ENCODE data around the gene PDE3B. TPM values are rescaled to one million over a fixed set of nuclear protein-coding genes. Genes with fewer than 3 reads are reported as not detected.
A peak's percentile ranks its signal among the peaks of the same experiment; 100 is the strongest.

The PDE3B gene
- total and polyA plus RNA-seq, 9 of the 15 experiments (the other 6 are each of a cell fraction or from before 2014, with no cell fraction given), result 2.3 to 22.5 (median 12.2) TPM

- TF ChIP-seq JUN (IDR thresholded peaks at IDR 0.05; ENCODE audit: borderline replicate concordance, low read depth, low read length) (peak; percentile 72; the same call in 1 of the 2 replicates), JUN (CRISPR knock-in tag; IDR thresholded peaks at IDR 0.05; ENCODE audit: borderline replicate concordance) (no peak), NFXL1 (CRISPR knock-in tag; IDR thresholded peaks at IDR 0.05) (no peak), DACH1 (IDR thresholded peaks at IDR 0.05; ENCODE audit: partially characterized antibody) (no peak), ZNF24 (IDR thresholded peaks at IDR 0.05) (no peak), RNF2 (IDR thresholded peaks at IDR 0.05) (peak; percentile 42; the same call in 1 of the 2 replicates), NCOA1 (IDR thresholded peaks at IDR 0.05; ENCODE audit: low read depth) (no peak), MXI1 (IDR thresholded peaks at IDR 0.05; ENCODE audit: low read depth, low read length) (no peak), SMAD4 (CRISPR knock-in tag; conservative IDR thresholded peaks at IDR 0.05) (peak; percentile 93)
These were observed 209.1 kb downstream of the PDE3B start (continued) for GRCh38 chr11:14852571-14853177.

- FAIRE-seq, result no peak
- peaks cover 6% of the 10 kb centered on the region; the same call in 1 of the 3 replicates for H3K36me3 ChIP-seq (ENCODE audit: control insufficient read depth, insufficient read depth, low read length)
- CTCF ChIA-PET (ENCODE audit: low intra/inter-chr PET ratio), result no interaction called here
- no peak for TF ChIP-seq RFX7 (CRISPR knock-in tag; IDR thresholded peaks at IDR 0.05)
- TF ChIP-seq ZNF764 (CRISPR knock-in tag; IDR thresholded peaks at IDR 0.05; ENCODE audit: low read depth), result no peak
- no peak for TF ChIP-seq ZEB2 (IDR thresholded peaks at IDR 0.05)
- no peak for TF ChIP-seq PBX2 (CRISPR knock-in tag; IDR thresholded peaks at IDR 0.05; ENCODE audit: low read depth)
- no peak for TF ChIP-seq PBX2 (tag; conservative IDR thresholded peaks at IDR 0.05; ENCODE audit: low read depth)
- TF ChIP-seq RHOXF2B (CRISPR knock-in tag; conservative IDR thresholded peaks at IDR 0.05), result no peak
- TF ChIP-seq SREBF1 (IDR thresholded peaks at IDR 0.05; ENCODE audit: borderline replicate concordance, low read depth, low read length), result no peak
- TF ChIP-seq DACH1 (IDR thresholded peaks at IDR 0.05; ENCODE audit: partially characterized antibody), result no peak
- no peak for TF ChIP-seq CBX8 (IDR thresholded peaks at IDR 0.05; ENCODE audit: borderline replicate concordance, extremely low read depth, low read depth, low read length, poor library complexity, severe bottlenecking)
- TF ChIP-seq TAF15 (IDR thresholded peaks at IDR 0.05; ENCODE audit: low read depth, low read length), result no peak
- no peak for TF ChIP-seq GATA2 (CRISPR knock-in tag; IDR thresholded peaks at IDR 0.05)
These were observed 210.5 kb downstream of the PDE3B start for GRCh38 chr11:14854057-14854456.

More at GRCh38 chr11:14854057-14854456, 210.5 kb downstream of the PDE3B start:
- no peak overlapping the region for H3K4me3 ChIP-seq
- no peaks in the 10 kb centered on the region for H3K27me3 ChIP-seq (ENCODE audit: control insufficient read depth in 2 of 2, insufficient read depth in 2 of 2, low read length in 2 of 2)
- no peak overlapping the region for H3K27ac ChIP-seq (ENCODE audit: extremely low read depth, low read depth, low read length)
- no peaks in the 10 kb centered on the region; a peak in 1 of 5 replicates for H3K4me1 ChIP-seq (replicated peaks in 1 of 2; ENCODE audit: control insufficient read depth in 2 of 2, insufficient read depth in 2 of 2, low read length in 2 of 2)
- H3K4me2 ChIP-seq (ENCODE audit: insufficient read depth, low read length), result no peak overlapping the region
- BruUV-seq (replicated peaks), result no TSS peak
- no peaks in the 10 kb centered on the region for H3K79me2 ChIP-seq (ENCODE audit: control insufficient read depth, insufficient read depth, low read length)
- POLR2A ChIA-PET, result interaction anchor here (0.6 to 0.7 kb wide), 2 partner anchors 354 to 356 kb away, joined by 3 read pairs; no protein-coding TSS in a partner anchor
- H3K9ac ChIP-seq (ENCODE audit: insufficient read depth in 1 of 2, low read depth in 2 of 2, low read length in 2 of 2), result no peak overlapping the region
- no peaks in the 10 kb centered on the region for H3K9me1 ChIP-seq (ENCODE audit: control insufficient read depth, insufficient read depth, low read length)
- no peaks in the 10 kb centered on the region for H4K20me1 ChIP-seq (replicated peaks; ENCODE audit: control insufficient read depth, insufficient read depth, low read length)
- in situ Hi-C loops (cut with MboI) (no loop called here), intact Hi-C loops (cut with micrococcal nuclease) (loop anchor here (5.0 kb wide), 1 partner anchor 38 kb away; the partner anchor contains the start of gene CYP2R1)
- DNase-seq (ENCODE audit: extremely low read depth in 1 of 4, low spot score in 3 of 4) (no peak), ATAC-seq (no peak)
- no peak overlapping the region for H2AFZ ChIP-seq (ENCODE audit: low read depth, low read length)
- no peaks in the 10 kb centered on the region for H3K9me3 ChIP-seq (replicated peaks; ENCODE audit: control insufficient read depth, insufficient read depth, low read depth, low read length)

Data from K562 (cell line).